Mesothelial cell of epicardium (in vitro differentiated cells): ENCODE results near the gene PSPN. TPM values are rescaled to one million over a fixed set of nuclear protein-coding genes. Genes with fewer than 3 reads are reported as not detected.
A peak's percentile ranks its signal among the peaks of the same experiment; 100 is the strongest.

ENCODE experiments used
- DNase-seq, 2 experiments: peaks; one replicate each; pipeline ENCODE4 v3.0.0; 2021; ENCODE audit warnings: low spot score in 2 of 2; ENCODE audit not compliant: unreplicated experiment in 2 of 2
- H3K27ac Mint-ChIP-seq: 2 replicates; pipeline ENCODE4 v1.8.0; 2021; ENCODE audit warnings: mixed read lengths
- H3K27me3 Mint-ChIP-seq: 2 replicates; pipeline ENCODE4 v1.8.0; 2021; ENCODE audit warnings: low read depth, mixed read lengths
- H3K36me3 Mint-ChIP-seq: 2 replicates; pipeline ENCODE4 v1.8.0; 2021; ENCODE audit warnings: mixed read lengths
- H3K4me1 Mint-ChIP-seq: 2 replicates; pipeline ENCODE4 v1.8.0; 2021; ENCODE audit warnings: mixed read lengths
- H3K4me3 Mint-ChIP-seq: 2 replicates; pipeline ENCODE4 v1.8.0; 2021; ENCODE audit warnings: mild to moderate bottlenecking, moderate library complexity, mixed read lengths
- H3K9me3 Mint-ChIP-seq: 2 replicates; pipeline ENCODE4 v1.8.0; 2021; ENCODE audit warnings: mixed read lengths
- CTCF ChIP-seq: fragments of 200-600 bp; sonication (generic); IDR thresholded peaks from one replicate; pipeline ENCODE4 v1.5.0; 2021; ENCODE audit warnings: antibody characterized with exemption; ENCODE audit not compliant: unreplicated experiment
- total RNA-seq: library from RNA; stranded (reverse); gene quantifications from 3 replicates; pipeline ENCODE4 v1.2.1, GENCODE V29; 2021

PSPN gene
- total RNA-seq, 1 donor from 2014 or later, result 3.6 TPM

- peaks cover 9% of the 10 kb centered on the region for H3K4me1 Mint-ChIP-seq
- no peak overlapping the region for H3K27ac Mint-ChIP-seq
- no peaks in the 10 kb centered on the region for H3K27me3 Mint-ChIP-seq
- peaks cover 21% of the 10 kb centered on the region for H3K36me3 Mint-ChIP-seq
- DNase-seq, result no peak
- no peaks in the 10 kb centered on the region for H3K9me3 Mint-ChIP-seq
- no peak for TF ChIP-seq CTCF
- no peak overlapping the region for H3K4me3 Mint-ChIP-seq
These were observed 40.0 kb upstream of the PSPN start for GRCh38 chr19:6415591-6416190.

- H3K27ac Mint-ChIP-seq, result no peak overlapping the region
- no peak for TF ChIP-seq CTCF
- no peaks in the 10 kb centered on the region for H3K9me3 Mint-ChIP-seq
- no peaks in the 10 kb centered on the region for H3K27me3 Mint-ChIP-seq
- H3K4me3 Mint-ChIP-seq, result no peak overlapping the region
- no peak for DNase-seq
- peaks cover 19% of the 10 kb centered on the region for H3K36me3 Mint-ChIP-seq
- peaks cover 8% of the 10 kb centered on the region for H3K4me1 Mint-ChIP-seq
These were observed 39.3 kb upstream of the PSPN start for GRCh38 chr19:6414793-6415590.

- DNase-seq, result no peak
- H3K9me3 Mint-ChIP-seq, result no peaks in the 10 kb centered on the region
- H3K27ac Mint-ChIP-seq, result peak overlapping the region; percentile 71
These were observed 38.2 kb upstream of the PSPN start for GRCh38 chr19:6413721-6414643.

GRCh38 chr19:6413291-6413690 lies 37.6 kb upstream of the PSPN start:
- H3K27ac Mint-ChIP-seq, result peak overlapping the region; percentile 69
- H3K4me3 Mint-ChIP-seq, result no peak overlapping the region
- H3K4me1 Mint-ChIP-seq, result peaks cover 8% of the 10 kb centered on the region
- no peak for TF ChIP-seq CTCF
- no peak for DNase-seq
- peaks cover 12% of the 10 kb centered on the region for H3K36me3 Mint-ChIP-seq
- H3K27me3 Mint-ChIP-seq, result no peaks in the 10 kb centered on the region
- H3K9me3 Mint-ChIP-seq, result no peaks in the 10 kb centered on the region

More at GRCh38 chr19:6413721-6414643, 38.2 kb upstream of the PSPN start:
- no peak for TF ChIP-seq CTCF
- H3K27me3 Mint-ChIP-seq, result no peaks in the 10 kb centered on the region
- H3K36me3 Mint-ChIP-seq, result peaks cover 16% of the 10 kb centered on the region
- H3K4me1 Mint-ChIP-seq, result peaks cover 8% of the 10 kb centered on the region
- no peak overlapping the region for H3K4me3 Mint-ChIP-seq

- DNase-seq, result peak in 1 of 2 experiments; percentile 64
- no peaks in the 10 kb centered on the region for H3K9me3 Mint-ChIP-seq
- H3K36me3 Mint-ChIP-seq, result peaks cover 11% of the 10 kb centered on the region
- no peak overlapping the region for H3K27ac Mint-ChIP-seq
- H3K4me3 Mint-ChIP-seq, result no peak overlapping the region
- peak; percentile 32 for TF ChIP-seq CTCF
- H3K27me3 Mint-ChIP-seq, result no peaks in the 10 kb centered on the region
- peaks cover 8% of the 10 kb centered on the region for H3K4me1 Mint-ChIP-seq
These were observed 36.8 kb upstream of the PSPN start for GRCh38 chr19:6412447-6413091.
